HG03039 (cell line): ENCODE data around the gene SAG.

Source experiments
- ATAC-seq: cut with Tn5 transposase; IDR thresholded peaks from one replicate; pipeline ENCODE4 v1.9.1; 2021; ENCODE audit warnings: mild to moderate bottlenecking, moderate library complexity; ENCODE audit not compliant: unreplicated experiment

SAG gene

GRCh38 chr2:233307565-233307964, at the start of gene SAG:
SAG (plus strand) TSS chr2:233307816; CDS start chr2:233309190, 1,374 bp downstream.
- ATAC-seq, result no peak

- no peak for ATAC-seq
Measured at GRCh38 chr2:233258211-233258610, 49.4 kb upstream of the SAG start.

GRCh38 chr2:233259730-233260129, 47.9 kb upstream of the SAG start:
- ATAC-seq, result no peak

GRCh38 chr2:233260661-233261060, 47.0 kb upstream of the SAG start:
- no peak for ATAC-seq

- ATAC-seq, result no peak
Measured at GRCh38 chr2:233261819-233262555, 45.6 kb upstream of the SAG start.

- no peak for ATAC-seq
Measured at GRCh38 chr2:233262562-233262961, 45.1 kb upstream of the SAG start.

- no peak for ATAC-seq
Measured at GRCh38 chr2:233263045-233263570, 44.5 kb upstream of the SAG start.

- no peak for ATAC-seq
Measured at GRCh38 chr2:233264667-233265066, 42.9 kb upstream of the SAG start.

- ATAC-seq, result no peak
Measured at GRCh38 chr2:233265899-233266431, 41.7 kb upstream of the SAG start.

- ATAC-seq, result no peak
Measured at GRCh38 chr2:233266481-233266880, 41.1 kb upstream of the SAG start.

GRCh38 chr2:233267516-233268245, 39.9 kb upstream of the SAG start:
- peak; percentile 49 for ATAC-seq

GRCh38 chr2:233270366-233270765, 37.2 kb upstream of the SAG start:
- no peak for ATAC-seq

- ATAC-seq, result no peak
Measured at GRCh38 chr2:233270951-233271350, 36.7 kb upstream of the SAG start.

GRCh38 chr2:233271693-233272092, 35.9 kb upstream of the SAG start:
- no peak for ATAC-seq

GRCh38 chr2:233273120-233273519, 34.5 kb upstream of the SAG start:
- no peak for ATAC-seq

- no peak for ATAC-seq
Measured at GRCh38 chr2:233275223-233275622, 32.4 kb upstream of the SAG start.

- ATAC-seq, result no peak
Measured at GRCh38 chr2:233278921-233279320, 28.7 kb upstream of the SAG start.

- no peak for ATAC-seq
Measured at GRCh38 chr2:233280114-233280693, 27.4 kb upstream of the SAG start.

GRCh38 chr2:233281553-233281952, 26.1 kb upstream of the SAG start:
- no peak for ATAC-seq

GRCh38 chr2:233281992-233282603, 25.5 kb upstream of the SAG start:
- ATAC-seq, result no peak

- ATAC-seq, result no peak
Measured at GRCh38 chr2:233285921-233286320, 21.7 kb upstream of the SAG start.
